Testis (tissue), 3 donors: ENCODE results near the gene NR2E3. TPM values are rescaled to one million over a fixed set of nuclear protein-coding genes. Genes with fewer than 3 reads are reported as not detected.

ENCODE experiments used
- DNase-seq: peaks from one replicate; pipeline ENCODE4 v3.0.0-alpha.2; 2019
- H3K27ac ChIP-seq, 2 donors: fragments of 200-600 bp; sonication (generic); one replicate each; pipeline ENCODE4 v1.5.1; 2019
- H3K27me3 ChIP-seq: fragments of 200-600 bp; sonication (generic); one replicate; pipeline ENCODE4 v1.5.1; 2019
- H3K36me3 ChIP-seq: fragments of 200-600 bp; sonication (generic); one replicate; pipeline ENCODE4 v1.5.1; 2017; ENCODE audit warnings: low read depth; ENCODE audit errors: missing control alignments
- H3K4me1 ChIP-seq: fragments of 200-600 bp; sonication (generic); one replicate; pipeline ENCODE4 v1.5.1; 2019
- H3K4me3 ChIP-seq, 2 donors: fragments of 200-600 bp; sonication (generic); one replicate each; pipeline ENCODE4 v1.5.1; 2017 to 2019
- H3K9me3 ChIP-seq: fragments of 200-600 bp; sonication (generic); one replicate; pipeline ENCODE4 v1.5.1; 2017
- POLR2A ChIP-seq: fragments of 450-650 bp; IDR thresholded peaks from one replicate; pipeline ENCODE4 v1.6.1; 2017; ENCODE audit warnings: antibody characterized with exemption, mild to moderate bottlenecking, moderate library complexity
- WGBS, 2 donors: methylation state at CpG; one replicate each; pipeline ENCODE4 v1.1.5; 2018; 5-methylcytosine and 5-hydroxymethylcytosine counted together
- intact Hi-C: fragments of 100-400 bp; cut with DNase I; formaldehyde crosslinking; loops from one replicate; pipeline ENCODE4 v1.15.1; 2023; ENCODE audit warnings: low total_unique reads
- polyA plus RNA-seq: library from polyadenylated mRNA; stranded (reverse); fragments of 350-450 nt; fragmentation: Illumina TruSeq; extraction: RNeasy Lipid Tissue Mini Kit (QIAGEN cat#74804); gene quantifications from one replicate; pipeline ENCODE4 v1.2.3, GENCODE V29; 2014; ENCODE audit warnings: low read depth, low replicate concordance; ENCODE audit not compliant: insufficient read depth
- total RNA-seq, 2 donors: library from RNA; depleted of rRNA; stranded (reverse); fragments of >200 nt; gene quantifications; one replicate each; pipeline ENCODE4 v1.2.3, GENCODE V29; 2016
- TF ChIP-seq, protein P1 (sequence below), 3 experiments: fragments of 450-650 bp in 2 of 3; fragments of 200-600 bp in 1 of 3; sonication (generic) in 1 of 3; IDR thresholded peaks; one replicate each; pipeline ENCODE4 v1.5.1; 2016 to 2019; ENCODE audit warnings: antibody characterized with exemption in 3 of 3, mild to moderate bottlenecking in 2 of 3, moderate library complexity in 1 of 3

Gene NR2E3
- total and polyA plus RNA-seq, 3 donors from 2014 or later, result 1.2 to 4.8 (median 4.3) TPM

DNA sequence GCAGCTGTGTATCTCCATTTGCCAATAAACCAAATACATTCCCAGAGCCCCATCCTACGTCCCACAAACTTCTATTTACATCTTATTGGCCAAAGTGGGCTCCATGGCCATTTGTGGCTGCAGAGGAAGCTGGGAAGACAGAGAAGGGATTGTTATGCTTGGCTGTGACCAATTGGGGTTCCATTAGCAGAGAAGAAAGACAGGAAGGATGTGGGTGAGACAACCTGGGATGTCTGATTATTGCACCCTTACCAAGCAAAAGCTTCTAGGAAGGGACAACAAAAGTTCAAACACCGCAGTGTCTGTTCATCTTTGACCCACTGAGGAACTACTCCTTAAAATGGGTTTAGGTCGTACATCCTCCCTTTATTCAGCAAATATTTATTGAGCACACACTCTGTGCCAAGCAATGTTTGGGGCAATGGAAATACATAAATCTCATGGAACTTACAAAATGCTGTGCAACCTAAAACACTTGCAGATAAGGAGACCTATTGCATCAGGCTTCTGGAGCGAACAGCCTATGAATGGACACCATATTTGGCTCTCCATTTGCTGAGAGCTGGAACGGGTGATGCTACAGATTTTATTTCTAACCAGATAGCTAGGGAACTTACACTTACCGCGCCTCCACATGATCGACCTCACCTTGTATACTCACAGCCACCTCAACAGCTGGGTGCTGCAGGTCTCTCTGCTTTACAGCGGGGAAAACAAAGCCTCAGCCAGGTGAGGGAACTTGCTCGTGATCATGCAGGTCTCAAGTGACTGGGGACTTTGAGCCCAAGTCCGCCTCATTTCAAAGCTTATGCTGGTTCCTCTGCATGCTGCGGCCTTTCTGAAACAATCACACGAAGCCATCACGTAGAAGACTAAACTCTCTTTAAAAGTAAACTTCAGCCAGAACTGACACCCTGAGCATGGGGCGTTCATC is 21.4 kb upstream of the NR2E3 start:
- intact Hi-C loops, result no loop called here
- no peak for DNase-seq

DNA sequence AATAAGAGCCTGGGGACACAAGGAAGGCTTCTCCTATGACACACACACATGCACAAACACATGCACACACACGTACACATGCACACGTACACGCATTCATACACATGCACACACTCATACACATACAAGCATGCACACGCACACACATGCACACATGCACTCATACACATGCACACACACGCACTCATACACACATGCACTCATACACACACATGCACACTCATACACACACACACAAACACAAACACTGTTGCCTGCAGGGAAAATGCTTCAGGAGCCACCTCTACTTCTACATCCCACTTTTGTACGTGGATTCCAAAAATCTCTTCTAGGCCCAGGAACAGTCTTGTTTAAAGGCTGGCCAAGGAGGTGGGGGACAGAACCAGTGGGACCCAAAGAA is 20.7 kb upstream of the NR2E3 start:
- no peaks in the 10 kb centered on the region for H3K4me1 ChIP-seq
- intact Hi-C loops, result no loop called here
- TF ChIP-seq POLR2A, result no peak
- TF ChIP-seq, protein P1, sequence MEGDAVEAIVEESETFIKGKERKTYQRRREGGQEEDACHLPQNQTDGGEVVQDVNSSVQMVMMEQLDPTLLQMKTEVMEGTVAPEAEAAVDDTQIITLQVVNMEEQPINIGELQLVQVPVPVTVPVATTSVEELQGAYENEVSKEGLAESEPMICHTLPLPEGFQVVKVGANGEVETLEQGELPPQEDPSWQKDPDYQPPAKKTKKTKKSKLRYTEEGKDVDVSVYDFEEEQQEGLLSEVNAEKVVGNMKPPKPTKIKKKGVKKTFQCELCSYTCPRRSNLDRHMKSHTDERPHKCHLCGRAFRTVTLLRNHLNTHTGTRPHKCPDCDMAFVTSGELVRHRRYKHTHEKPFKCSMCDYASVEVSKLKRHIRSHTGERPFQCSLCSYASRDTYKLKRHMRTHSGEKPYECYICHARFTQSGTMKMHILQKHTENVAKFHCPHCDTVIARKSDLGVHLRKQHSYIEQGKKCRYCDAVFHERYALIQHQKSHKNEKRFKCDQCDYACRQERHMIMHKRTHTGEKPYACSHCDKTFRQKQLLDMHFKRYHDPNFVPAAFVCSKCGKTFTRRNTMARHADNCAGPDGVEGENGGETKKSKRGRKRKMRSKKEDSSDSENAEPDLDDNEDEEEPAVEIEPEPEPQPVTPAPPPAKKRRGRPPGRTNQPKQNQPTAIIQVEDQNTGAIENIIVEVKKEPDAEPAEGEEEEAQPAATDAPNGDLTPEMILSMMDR (IDR thresholded peaks at IDR 0.05), result no peak
- H3K36me3 ChIP-seq, result no peaks in the 10 kb centered on the region
- H3K9me3 ChIP-seq, result no peaks in the 10 kb centered on the region
- no peak for DNase-seq
- H3K4me3 ChIP-seq, result no peak overlapping the region
- WGBS, 2 donors, result 93 to 96% methylated on average over 6 of the region's 6 CpGs
- H3K27ac ChIP-seq, result no peak overlapping the region
- no peaks in the 10 kb centered on the region for H3K27me3 ChIP-seq

More for the DNA sequence above, 21.4 kb upstream of the NR2E3 start:
- 90 to 91% methylated on average over 15 of the region's 15 CpGs for WGBS, 2 donors
- no peak overlapping the region for H3K4me3 ChIP-seq
- no peak overlapping the region for H3K27ac ChIP-seq
- no peaks in the 10 kb centered on the region for H3K36me3 ChIP-seq
- H3K9me3 ChIP-seq, result no peaks in the 10 kb centered on the region
- H3K4me1 ChIP-seq, result no peaks in the 10 kb centered on the region
- TF ChIP-seq, protein P1 (IDR thresholded peaks at IDR 0.05), result no peak
- no peak for TF ChIP-seq POLR2A
- H3K27me3 ChIP-seq, result no peaks in the 10 kb centered on the region

DNA sequence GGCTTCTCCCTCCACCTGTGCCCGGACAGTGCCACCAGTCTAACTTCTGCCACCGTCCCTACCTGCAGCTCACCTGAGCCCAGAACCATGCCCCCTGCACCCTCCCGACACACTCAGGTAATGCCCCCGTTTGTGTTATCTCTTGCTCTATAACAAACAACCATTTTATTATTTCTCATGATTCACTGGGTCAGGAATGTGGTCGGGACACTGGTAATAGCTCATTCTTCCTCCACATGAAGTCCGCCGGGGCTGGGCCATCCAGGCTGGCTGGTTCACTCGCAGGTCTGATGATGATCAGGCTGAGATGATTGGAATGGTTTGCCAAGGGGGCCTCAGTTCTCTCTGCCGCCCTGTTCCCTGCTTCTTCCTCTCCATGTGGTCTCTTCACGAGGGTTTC is 20.3 kb upstream of the NR2E3 start:
- Histone ChIP-seq H3K9me3 (no peaks in the 10 kb centered on the region), H3K27ac (no peak overlapping the region), H3K36me3 (no peaks in the 10 kb centered on the region), H3K4me3 (no peak overlapping the region), H3K4me1 (no peaks in the 10 kb centered on the region), H3K27me3 (no peaks in the 10 kb centered on the region)
- TF ChIP-seq, protein P1 (IDR thresholded peaks at IDR 0.05), result no peak
- no peak for TF ChIP-seq POLR2A
- DNase-seq, result no peak
- intact Hi-C loops, result no loop called here
- WGBS, 2 donors, result 83% methylated on average over 10 of the region's 10 CpGs

DNA sequence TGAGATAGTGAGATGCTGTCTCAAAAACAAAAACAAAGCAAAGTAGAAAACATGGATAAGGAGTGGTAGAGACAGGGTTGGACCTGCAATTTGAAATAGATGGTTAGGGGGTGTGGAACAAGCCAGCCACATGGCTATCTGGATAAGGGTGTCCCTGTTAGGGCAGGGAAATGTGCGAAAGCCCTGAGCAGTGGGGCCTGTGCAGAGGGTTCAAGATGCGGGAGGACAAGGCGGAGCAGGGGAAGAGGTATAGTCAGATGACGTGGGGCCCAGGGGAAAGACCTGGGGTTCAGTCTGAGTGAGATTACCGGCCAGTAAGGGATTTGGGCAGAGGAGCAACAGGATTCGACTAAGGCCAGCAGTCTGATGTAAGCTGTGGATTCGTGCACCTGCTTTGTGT is 18.4 kb upstream of the NR2E3 start:
- Histone ChIP-seq H3K9me3 (no peaks in the 10 kb centered on the region), H3K4me1 (no peaks in the 10 kb centered on the region), H3K27ac (no peak overlapping the region), H3K36me3 (no peaks in the 10 kb centered on the region), H3K4me3 (no peak overlapping the region), H3K27me3 (no peaks in the 10 kb centered on the region)
- TF ChIP-seq, protein P1 (IDR thresholded peaks at IDR 0.05), result no peak
- TF ChIP-seq POLR2A, result no peak
- WGBS, 2 donors, result 85 to 95% methylated on average over 7 of the region's 7 CpGs
- intact Hi-C loops, result no loop called here
- DNase-seq, result no peak
